HG02678 (cell line): Measurements from ENCODE around the gene ST8SIA6.

ENCODE experiments used
- ATAC-seq: cut with Tn5 transposase; IDR thresholded peaks from one replicate; pipeline ENCODE4 v1.9.1; 2021; ENCODE audit warnings: mild to moderate bottlenecking, moderate library complexity; ENCODE audit not compliant: unreplicated experiment

Gene ST8SIA6

GRCh38 chr10:17387861-17388503 lies 66.4 kb downstream of the ST8SIA6 start:
- no peak for ATAC-seq

GRCh38 chr10:17386616-17387075 lies 67.7 kb downstream of the ST8SIA6 start:
- no peak for ATAC-seq

DNA sequence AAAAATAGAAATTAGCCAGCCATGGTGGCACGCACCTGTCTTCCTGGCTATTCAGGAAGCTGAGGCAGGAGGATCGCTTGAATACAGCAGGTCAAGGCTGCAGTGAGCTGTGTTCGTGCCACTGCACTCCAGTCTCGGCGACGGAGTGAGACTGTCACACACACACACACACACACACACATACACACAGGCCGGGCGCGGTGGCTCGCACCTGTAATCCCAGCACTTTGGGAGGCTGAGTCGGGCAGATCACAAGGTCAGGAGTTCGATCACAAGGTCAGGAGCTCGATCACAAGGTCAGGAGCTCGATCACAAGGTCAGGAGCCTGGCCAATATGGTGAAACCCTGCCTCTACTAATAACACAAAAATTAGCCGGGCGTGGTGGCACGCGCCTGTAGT lies 68.4 kb downstream of the ST8SIA6 start:
- ATAC-seq, result no peak

GRCh38 chr10:17385066-17385465 lies 69.3 kb downstream of the ST8SIA6 start:
- no peak for ATAC-seq

DNA sequence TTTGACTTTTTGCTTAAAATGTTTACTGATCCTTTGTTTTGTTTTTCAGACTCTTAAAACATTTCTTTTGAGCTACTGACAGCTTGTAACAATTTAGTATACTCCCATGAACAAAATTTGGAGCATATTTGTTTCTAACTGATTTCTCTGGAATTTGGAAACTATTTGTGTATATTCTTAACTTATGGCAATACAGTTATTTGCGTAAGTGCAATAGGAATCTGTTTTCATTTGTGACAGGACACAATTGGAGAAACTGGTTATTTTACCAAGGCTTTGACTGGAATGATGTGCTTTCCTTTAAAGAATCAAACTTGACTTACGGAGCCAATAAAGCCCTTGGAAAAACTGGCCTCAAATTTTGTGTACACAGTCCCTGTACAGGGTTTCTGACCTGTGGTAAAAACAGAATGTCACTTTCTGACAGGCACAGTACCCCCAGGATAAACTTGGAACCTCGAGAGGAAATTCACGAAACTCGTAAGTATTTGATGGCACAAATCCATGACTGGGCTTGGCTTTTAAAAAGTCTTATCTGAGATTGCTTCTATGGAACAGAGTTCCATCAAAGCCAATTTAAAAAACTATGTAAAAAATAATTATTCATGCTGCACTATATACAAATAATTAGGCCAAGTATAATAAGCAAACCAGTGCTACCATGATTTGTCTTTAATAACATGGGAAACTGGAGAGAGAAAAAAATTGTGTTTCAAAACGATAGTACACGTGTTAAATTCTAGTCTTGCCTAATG lies 70.4 kb downstream of the ST8SIA6 start:
- ATAC-seq, result no peak

DNA sequence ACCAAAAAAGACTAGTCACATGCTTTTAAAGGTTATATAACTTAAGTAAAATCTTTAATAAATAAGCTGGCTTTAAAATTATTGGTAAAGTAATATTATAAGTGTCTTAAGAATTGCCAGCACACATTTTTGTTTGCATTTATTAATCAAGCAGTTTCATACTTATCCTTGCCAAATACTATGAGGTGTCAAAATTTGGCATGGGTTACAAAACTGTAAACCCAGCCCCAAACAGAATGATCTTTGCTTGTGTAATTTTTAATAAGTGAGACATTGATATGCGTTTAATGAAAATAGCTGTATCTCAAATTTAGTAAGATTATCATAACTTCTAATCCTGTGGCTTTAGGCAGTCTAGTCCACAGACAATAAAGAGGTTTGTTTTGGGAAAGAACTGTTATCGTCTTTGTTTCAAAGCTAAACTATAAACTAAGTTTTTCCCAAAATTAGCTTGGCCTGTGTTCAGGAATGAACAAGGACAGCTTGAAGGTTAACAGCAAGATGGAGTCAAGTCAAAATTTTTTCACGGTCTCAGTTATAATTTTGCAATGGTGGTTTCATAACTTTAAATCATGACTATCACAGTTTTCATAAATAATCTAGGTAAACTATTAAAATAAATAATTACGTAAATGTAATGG lies 72.8 kb downstream of the ST8SIA6 start:
- no peak for ATAC-seq

- ATAC-seq, result no peak
Observed at GRCh38 chr10:17380888-17381287, 73.5 kb downstream of the ST8SIA6 start.

DNA sequence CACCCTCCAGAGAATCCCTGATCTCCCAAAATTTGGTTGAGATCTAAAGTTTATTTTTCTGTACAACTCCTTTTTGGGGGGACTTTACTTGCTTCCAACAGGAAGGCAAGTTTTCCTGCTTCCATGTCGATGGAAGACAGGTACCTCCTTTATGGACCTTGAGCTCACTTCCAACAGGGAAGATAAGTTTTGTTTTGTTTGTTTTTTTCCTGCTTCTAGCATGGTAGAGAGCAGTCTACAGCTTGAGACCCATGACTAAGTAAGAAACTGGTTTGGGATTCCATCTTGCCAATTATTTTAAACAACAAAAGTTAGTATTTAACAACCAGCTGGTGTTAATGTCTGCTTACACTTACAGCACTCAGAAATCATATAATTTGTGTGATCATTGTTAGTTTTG lies 74.4 kb downstream of the ST8SIA6 start:
- ATAC-seq, result no peak

DNA sequence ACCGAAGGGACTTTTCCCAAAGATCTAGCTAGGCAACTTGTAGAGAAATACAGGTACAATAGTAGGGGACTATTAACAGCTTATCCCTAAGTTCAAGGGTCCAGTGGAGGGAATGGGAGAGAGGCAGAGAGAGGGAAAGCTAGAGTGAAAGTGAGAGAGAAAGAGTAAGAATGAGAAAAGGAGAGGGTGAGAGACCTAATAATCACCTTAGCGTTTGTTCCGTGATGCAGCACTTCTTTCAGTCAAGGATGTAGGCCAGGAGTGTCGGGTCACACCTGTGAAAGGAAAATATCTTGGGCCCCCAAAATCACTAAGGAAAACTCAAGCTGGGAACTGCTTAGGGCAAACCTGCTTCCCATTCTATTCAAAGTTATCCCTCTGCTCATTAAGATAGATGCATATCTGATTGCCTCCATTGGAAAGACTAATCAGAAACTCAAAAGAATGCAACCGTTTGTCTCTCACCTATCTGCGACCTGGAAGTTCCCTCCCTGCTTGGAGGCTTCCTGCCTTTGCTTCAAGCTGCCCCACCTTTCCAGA lies 75.2 kb downstream of the ST8SIA6 start:
- no peak for ATAC-seq

GRCh38 chr10:17375936-17376584 lies 78.3 kb downstream of the ST8SIA6 start:
- no peak for ATAC-seq

DNA sequence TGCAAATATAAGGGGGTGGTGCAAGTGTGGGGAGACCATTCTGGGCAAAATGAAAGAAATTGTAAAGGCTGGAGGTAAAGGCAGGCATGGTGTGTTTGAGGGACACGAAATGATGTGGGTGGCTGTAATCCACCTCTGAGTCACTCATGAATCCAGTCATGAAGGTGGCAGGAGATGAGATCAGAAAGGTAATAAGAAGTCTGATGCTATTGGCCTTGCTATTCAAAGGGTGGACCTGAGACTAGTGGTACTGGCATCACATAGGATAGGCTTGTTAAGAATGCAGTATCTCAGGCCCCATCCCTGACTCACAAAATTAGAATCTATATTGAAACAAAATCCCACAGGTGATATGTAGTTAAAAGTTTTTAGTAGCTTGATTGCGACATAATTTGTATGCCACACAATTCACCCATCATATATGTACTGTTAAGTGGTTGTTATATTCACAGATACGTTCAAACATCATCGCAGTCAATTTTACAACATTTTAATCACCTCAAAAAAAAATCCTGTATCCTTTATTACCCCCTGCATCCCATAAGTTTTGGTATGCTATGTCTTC lies 85.6 kb downstream of the ST8SIA6 start:
- no peak for ATAC-seq

DNA sequence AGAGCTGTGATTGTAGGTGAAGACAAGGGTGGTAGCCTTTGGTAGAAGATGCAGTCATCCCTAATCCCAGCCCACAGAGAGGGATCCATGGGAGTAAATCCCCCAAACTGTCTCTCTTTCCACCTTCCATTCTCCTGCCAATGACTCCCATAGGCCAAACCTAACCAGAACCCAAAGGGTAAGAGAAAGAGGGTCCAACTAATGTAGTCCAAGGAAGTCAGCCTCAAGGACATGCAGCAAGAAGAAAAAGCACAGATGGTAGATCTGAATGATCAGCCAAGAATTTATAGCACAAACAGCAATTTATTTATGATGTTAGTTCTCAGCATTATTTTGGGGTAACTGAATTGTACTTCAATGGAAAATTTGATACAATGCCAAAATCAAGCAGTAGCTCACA lies 87.7 kb downstream of the ST8SIA6 start:
- ATAC-seq, result no peak

DNA sequence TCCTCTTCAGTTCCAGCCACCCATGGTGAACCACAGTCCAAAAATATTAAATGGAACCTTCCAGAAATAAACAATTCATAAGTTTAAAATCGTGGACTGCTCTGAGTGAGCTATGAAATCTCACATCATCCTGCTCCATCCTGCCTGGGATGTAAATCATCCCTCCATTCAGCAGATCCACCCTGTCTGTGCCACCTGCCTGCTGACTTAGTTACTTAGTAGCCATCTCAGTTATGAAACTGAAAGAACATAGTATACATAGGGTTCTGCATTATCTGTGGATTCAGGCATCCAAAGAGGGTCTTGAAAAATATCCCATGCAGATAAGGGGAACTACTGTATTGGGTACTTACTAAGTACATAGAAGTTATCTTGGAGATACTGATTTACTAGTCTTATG lies 89.0 kb downstream of the ST8SIA6 start:
- no peak for ATAC-seq

- ATAC-seq, result no peak
Observed at GRCh38 chr10:17358461-17358860, 95.9 kb downstream of the ST8SIA6 start.

DNA sequence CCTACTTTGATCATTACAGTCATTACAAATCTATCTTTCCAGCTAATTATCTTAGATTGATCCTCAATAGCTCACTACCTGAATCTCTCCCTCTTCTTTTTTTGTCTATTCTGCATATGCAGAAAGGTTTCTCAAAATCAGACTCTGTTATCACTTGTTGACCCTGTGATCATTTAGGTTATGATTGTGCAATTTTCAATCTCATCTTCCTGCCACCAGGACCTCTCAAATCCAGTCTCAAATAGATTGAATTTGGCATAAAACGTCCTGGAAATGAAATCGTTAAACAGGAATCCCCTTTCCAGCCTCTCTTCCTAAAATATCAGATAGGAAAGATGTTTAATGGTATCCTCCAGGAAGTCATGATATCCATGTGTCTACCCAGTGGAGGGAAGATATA lies 96.6 kb downstream of the ST8SIA6 start:
- no peak for ATAC-seq

- no peak for ATAC-seq
Observed at GRCh38 chr10:17356820-17357219, 97.6 kb downstream of the ST8SIA6 start.

DNA sequence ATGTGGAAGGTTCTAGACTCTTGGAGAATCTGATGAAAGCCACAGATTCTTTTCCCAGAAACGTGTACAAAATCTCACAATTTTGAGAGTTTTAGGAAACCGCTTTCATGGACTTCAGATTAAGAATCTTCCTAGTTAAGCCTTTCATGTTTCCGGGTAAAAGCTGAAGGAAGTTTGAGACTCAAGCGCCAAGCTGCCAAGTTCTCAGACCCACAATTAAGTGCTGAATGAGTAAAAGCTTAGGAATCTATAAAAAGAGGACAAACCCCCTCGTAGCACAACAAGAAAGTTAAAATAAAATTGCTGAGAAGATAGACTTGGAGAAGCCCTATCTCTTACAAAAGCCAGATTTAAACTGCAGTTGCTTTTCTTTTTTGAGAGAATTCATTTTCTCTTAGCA lies 99.6 kb downstream of the ST8SIA6 start:
- ATAC-seq, result no peak

- ATAC-seq, result no peak
Observed at GRCh38 chr10:17353568-17354300, 100.7 kb downstream of the ST8SIA6 start.

DNA sequence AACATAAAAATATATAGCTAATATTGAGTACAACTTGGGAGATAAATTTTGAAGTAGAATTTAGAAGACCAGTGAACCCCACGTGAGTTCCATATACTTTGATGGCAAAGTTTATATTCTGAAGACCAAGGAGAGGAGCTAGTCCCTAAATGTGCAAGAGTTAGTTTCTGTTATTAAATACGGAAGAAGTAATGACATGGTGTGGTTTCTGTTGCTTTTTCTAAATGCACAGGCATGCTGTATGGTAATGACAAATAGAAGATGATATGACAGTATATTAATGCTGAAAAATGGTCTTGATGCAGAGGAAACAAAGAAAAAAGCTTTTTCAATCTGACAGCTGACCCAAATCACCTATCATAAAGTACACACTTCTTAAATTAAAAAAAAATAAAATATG lies 101.8 kb downstream of the ST8SIA6 start:
- no peak for ATAC-seq

- ATAC-seq, result no peak
Observed at GRCh38 chr10:17351506-17351905, 102.9 kb downstream of the ST8SIA6 start.
